BLaER1 (cell line): ENCODE measurements around the gene EFHC1.

ENCODE experiments used
- H3K27ac ChIP-seq: shearing (Covaris generic); formaldehyde crosslinking; 2 replicates; pipeline ENCODE4 v1.8.1; 2022
- H3K27me3 ChIP-seq: shearing (Covaris generic); formaldehyde crosslinking; 2 replicates; pipeline ENCODE4 v1.8.1; 2022
- H3K36me3 ChIP-seq: shearing (Covaris generic); formaldehyde crosslinking; 2 replicates; pipeline ENCODE4 v1.8.1; 2022
- H3K4me1 ChIP-seq: shearing (Covaris generic); formaldehyde crosslinking; 2 replicates; pipeline ENCODE4 v1.8.1; 2022
- H3K4me2 ChIP-seq: shearing (Covaris generic); formaldehyde crosslinking; 2 replicates; pipeline ENCODE4 v1.8.1; 2022
- H3K4me3 ChIP-seq: shearing (Covaris generic); formaldehyde crosslinking; 2 replicates; pipeline ENCODE4 v1.8.1; 2022
- H3K9ac ChIP-seq: shearing (Covaris generic); formaldehyde crosslinking; 2 replicates; pipeline ENCODE4 v1.8.1; 2022
- H3K9me3 ChIP-seq: shearing (Covaris generic); formaldehyde crosslinking; 2 replicates; pipeline ENCODE4 v1.8.1; 2022
- H4K20me1 ChIP-seq: shearing (Covaris generic); formaldehyde crosslinking; 2 replicates; pipeline ENCODE4 v1.8.1; 2022
- Cebpa-rat ChIP-seq: shearing (Covaris generic); IDR thresholded peaks from 2 replicates; pipeline ENCODE4 v1.8.1; 2022

The EFHC1 gene

DNA sequence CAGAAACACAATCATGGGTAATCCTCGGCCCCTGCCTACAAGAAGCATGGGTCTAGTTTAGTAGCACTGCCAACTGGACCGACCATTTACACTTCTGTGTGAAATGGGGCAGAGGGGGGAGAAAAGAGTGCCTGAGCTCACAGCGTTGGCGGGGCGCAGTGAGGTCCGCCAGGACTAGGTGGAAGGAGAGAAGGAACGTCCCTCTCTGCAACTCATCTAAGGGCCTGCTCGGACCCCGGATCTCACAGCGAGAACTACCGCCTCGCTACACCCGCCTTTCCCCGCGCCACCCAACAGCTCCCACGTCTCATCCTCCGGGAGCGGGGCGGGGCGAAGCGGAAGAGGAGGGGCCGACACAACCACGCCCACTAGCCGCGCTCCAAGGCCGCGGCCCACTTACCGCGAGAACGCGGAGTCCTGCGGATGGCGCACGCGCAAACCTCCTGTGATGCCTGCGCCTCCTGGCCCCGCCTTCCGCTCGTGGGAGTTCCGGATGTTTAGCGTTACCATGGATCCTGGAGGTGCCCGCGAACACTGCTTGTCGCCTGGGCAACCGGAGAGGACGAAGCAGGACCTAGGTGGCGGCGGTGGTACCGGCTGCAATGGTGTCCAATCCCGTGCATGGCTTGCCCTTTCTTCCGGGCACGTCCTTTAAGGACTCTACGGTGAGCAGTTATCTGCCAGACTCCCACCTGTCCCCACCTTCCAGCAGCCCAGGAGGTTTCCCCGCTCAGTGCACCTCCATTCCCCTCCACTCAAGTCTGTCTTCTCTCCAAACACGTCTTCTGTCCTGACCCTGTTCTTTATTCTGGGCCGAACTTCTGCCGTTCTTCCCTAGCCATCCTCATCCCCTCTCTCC, at the start of gene EFHC1:
EFHC1 (plus strand) TSS at position 534 of the 859 bp plus-strand sequence; CDS start at position 603, 69 bp downstream.
- no peaks in the 10 kb centered on the region for H3K9me3 ChIP-seq
- no peaks in the 10 kb centered on the region for H4K20me1 ChIP-seq
- no peaks in the 10 kb centered on the region for H3K27me3 ChIP-seq
- peak within 1 kb of the TSS; percentile 96 for H3K4me2 ChIP-seq
- H3K4me3 ChIP-seq = peak within 1 kb of the TSS; percentile 84
- H3K27ac ChIP-seq = peak within 1 kb of the TSS; percentile 77
- peak within 1 kb of the TSS; percentile 84 for H3K9ac ChIP-seq
- 0 out of 2 replicates have a peak, but pooled peaks cover 5% of the 10 kb centered on the region for H3K36me3 ChIP-seq
- peaks cover 66% of the 10 kb centered on the region for H3K4me1 ChIP-seq
- no peak for TF ChIP-seq Cebpa-rat

DNA sequence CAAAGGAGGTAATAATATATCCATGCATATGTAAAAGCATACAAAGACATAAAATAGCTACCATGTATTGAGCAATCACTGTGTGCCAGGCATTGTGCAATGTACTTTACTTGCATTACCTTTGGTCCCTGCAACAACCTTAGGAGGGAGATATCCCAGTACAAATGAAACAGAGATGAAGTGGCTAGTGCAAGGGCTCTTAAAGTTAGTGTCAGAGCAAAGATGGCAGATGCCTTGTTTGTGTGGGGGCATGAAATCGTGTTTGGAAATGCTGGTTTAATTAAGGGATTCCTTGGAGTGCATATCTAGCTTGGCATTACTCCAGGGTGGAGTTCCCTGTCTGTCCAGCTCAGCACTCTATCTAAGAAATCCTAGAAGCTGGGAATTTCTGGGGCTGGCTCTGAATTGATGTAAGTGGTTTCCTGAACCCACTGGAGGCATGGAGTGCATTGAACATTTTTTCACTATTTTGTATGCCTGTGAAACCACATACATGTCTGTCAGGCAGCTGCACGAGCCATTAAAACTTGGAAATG, 48.4 kb upstream of the EFHC1 start:
- H3K4me3 ChIP-seq = no peak overlapping the region
- H3K4me2 ChIP-seq = no peak overlapping the region
- H3K9ac ChIP-seq = no peak overlapping the region
- peaks cover 29% of the 10 kb centered on the region for H3K36me3 ChIP-seq
- H4K20me1 ChIP-seq = 0 out of 2 replicates have a peak, but pooled peaks cover 3% of the 10 kb centered on the region
- H3K27me3 ChIP-seq = no peaks in the 10 kb centered on the region
- peak; percentile 14; the same call in 1 of the 2 replicates for TF ChIP-seq Cebpa-rat
- peaks cover 2% of the 10 kb centered on the region; the same call in 1 of the 2 replicates for H3K4me1 ChIP-seq
- H3K9me3 ChIP-seq = no peaks in the 10 kb centered on the region
- H3K27ac ChIP-seq = no peak overlapping the region

DNA sequence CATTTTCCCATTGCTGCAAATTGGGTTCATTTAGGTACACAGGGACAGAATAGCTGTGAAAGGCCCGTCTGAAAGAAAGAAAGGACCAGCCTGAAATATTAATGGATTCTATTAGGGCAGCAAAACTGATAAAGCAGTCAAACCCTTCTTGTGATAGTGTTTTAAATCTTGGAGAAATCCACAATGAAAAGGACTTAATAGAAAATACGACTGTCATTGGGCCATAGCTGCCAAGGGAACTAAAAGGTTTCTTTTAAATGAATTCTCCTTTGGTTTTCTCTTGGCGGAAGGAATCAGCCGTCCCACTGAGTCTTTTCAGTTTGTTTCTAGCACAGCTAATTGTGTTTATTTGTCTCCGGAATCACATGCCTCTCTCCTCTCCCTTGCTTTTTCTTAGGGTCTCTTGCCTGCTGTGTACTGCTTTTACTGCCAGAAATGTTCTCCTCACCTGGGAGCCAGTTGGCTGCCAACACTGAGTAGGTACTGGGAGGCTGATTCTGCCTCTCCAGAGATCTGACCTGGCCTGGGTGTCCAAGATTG, 46.9 kb upstream of the EFHC1 start:
- H3K4me1 ChIP-seq = peaks cover 16% of the 10 kb centered on the region; the same call in 1 of the 2 replicates
- no peak overlapping the region for H3K4me2 ChIP-seq
- no peak overlapping the region for H3K4me3 ChIP-seq
- H3K36me3 ChIP-seq = peaks cover 17% of the 10 kb centered on the region
- TF ChIP-seq Cebpa-rat = no peak
- 0 out of 2 replicates have a peak, but pooled peaks cover 4% of the 10 kb centered on the region for H4K20me1 ChIP-seq
- H3K27me3 ChIP-seq = no peaks in the 10 kb centered on the region
- H3K9ac ChIP-seq = no peak overlapping the region
- no peaks in the 10 kb centered on the region for H3K9me3 ChIP-seq
- no peak overlapping the region for H3K27ac ChIP-seq

GRCh38 chr6:52374247-52374646, 45.9 kb upstream of the EFHC1 start:
- no peak overlapping the region for H3K4me3 ChIP-seq
- no peak for TF ChIP-seq Cebpa-rat
- H3K4me1 ChIP-seq = peaks cover 16% of the 10 kb centered on the region; the same call in 1 of the 2 replicates
- no peak overlapping the region for H3K4me2 ChIP-seq
- H4K20me1 ChIP-seq = 0 out of 2 replicates have a peak, but pooled peaks cover 4% of the 10 kb centered on the region
- no peak overlapping the region for H3K27ac ChIP-seq
- H3K36me3 ChIP-seq = peaks cover 16% of the 10 kb centered on the region
- H3K27me3 ChIP-seq = no peaks in the 10 kb centered on the region
- H3K9me3 ChIP-seq = no peaks in the 10 kb centered on the region
- H3K9ac ChIP-seq = no peak overlapping the region

DNA sequence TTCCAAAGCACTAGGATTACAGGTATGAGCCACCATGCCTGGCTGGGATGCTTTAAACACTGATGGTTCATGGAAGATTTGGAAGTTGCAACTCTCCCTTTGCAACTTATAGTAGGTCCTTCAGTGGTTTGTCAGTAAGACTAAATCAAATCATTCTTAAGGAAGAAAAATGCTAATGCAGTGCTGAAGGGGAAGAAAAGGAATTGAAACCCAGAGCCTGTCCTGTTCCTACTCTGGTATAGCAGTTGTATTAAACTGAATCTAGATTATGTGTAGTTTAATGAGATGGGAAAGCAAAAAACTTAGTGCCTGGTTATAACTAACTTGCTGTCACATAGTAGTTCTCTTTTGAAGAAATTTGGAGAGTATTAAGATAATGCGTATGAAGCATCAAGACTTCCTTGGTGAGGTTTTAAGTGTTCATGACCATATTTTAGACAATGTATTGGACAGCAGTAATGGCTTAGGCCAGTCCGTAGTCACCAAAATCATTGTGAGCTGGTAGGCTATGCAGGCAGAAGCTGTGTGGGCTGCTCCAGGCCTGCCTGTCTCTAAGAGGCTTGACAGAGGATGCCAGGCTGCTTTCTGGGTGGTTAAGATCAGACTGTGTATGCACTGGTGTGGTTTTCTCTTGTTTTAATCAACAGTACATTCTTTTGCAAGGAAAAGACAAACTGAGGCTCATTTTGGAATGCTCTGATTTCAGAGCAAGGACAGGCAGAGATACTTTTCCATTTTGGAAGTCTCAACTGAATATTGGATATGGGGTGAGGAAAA, 44.2 kb upstream of the EFHC1 start:
- Histone ChIP-seq H3K9me3 (no peaks in the 10 kb centered on the region), H3K4me3 (no peak overlapping the region), H3K9ac (no peak overlapping the region), H3K27ac (no peak overlapping the region), H3K4me2 (no peak overlapping the region), H4K20me1 (0 out of 2 replicates have a peak, but pooled peaks cover 4% of the 10 kb centered on the region), H3K4me1 (peaks cover 16% of the 10 kb centered on the region; the same call in 1 of the 2 replicates), H3K36me3 (peaks cover 22% of the 10 kb centered on the region), H3K27me3 (no peaks in the 10 kb centered on the region)
- TF ChIP-seq Cebpa-rat = no peak

GRCh38 chr6:52376763-52377162, 43.4 kb upstream of the EFHC1 start:
- Histone ChIP-seq H3K4me3 (no peak overlapping the region), H3K27ac (no peak overlapping the region), H3K27me3 (no peaks in the 10 kb centered on the region), H3K36me3 (peaks cover 17% of the 10 kb centered on the region), H3K9ac (no peak overlapping the region), H3K4me1 (peaks cover 16% of the 10 kb centered on the region; the same call in 1 of the 2 replicates), H3K4me2 (no peak overlapping the region), H3K9me3 (no peaks in the 10 kb centered on the region), H4K20me1 (0 out of 2 replicates have a peak, but pooled peaks cover 4% of the 10 kb centered on the region)
- no peak for TF ChIP-seq Cebpa-rat

DNA sequence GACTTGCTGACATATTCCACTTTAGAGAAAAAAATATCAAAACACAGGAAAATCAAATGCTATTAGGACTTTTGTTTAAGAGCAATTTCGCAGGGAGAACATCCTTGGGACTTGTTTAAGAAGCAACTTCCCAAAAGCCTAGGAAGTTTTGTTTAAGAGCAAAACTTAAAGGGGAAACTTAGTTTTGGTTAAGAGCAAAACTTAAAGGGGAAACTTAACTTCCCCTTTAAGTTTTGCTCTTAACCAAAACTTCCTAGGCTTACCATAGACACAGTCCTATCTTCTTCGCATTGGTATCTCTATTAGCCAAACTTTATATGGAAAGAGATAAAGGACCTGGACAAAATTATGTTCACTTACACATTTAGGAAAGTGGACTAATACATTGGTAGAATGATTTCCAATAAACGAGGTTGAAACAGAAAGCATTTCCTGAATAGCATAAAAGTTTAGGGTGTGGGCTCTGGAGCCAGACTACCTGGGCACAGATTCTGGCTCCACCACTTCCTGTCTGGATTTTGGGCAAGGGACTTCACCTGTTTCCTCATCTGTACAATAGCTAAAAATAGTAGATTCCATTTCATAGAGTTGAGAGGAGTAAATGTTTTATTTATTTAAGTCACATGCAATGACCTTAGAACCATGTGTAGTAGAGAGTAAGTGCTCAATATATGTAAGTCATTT, 42.5 kb upstream of the EFHC1 start:
- Histone ChIP-seq H3K4me1 (peaks cover 16% of the 10 kb centered on the region; the same call in 1 of the 2 replicates), H3K4me3 (no peak overlapping the region), H4K20me1 (0 out of 2 replicates have a peak, but pooled peaks cover 4% of the 10 kb centered on the region), H3K9ac (no peak overlapping the region), H3K36me3 (peaks cover 17% of the 10 kb centered on the region), H3K27ac (no peak overlapping the region), H3K27me3 (no peaks in the 10 kb centered on the region), H3K4me2 (peak overlapping the region; percentile 17; the same call in 1 of the 2 replicates), H3K9me3 (no peaks in the 10 kb centered on the region)
- TF ChIP-seq Cebpa-rat = no peak

DNA sequence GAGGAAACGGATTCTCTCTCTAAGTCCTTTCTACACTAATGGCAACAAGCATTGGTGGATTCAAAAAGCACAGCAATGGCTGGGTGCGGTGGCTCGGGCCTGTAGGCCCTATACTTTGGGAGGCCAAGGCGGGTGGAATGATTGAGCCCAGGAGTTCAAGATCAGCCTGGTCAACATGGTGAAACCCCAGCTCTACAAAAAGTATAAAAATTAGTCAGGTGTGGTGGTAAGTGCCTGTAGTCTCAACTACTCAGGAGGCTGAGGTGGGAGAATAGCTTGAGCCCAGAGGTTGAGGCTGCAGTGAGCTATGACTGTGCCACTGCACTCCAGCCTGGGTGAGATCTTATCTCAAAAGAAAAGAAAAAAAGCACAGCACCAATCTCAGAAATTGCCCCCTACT, 38.9 kb upstream of the EFHC1 start:
- Histone ChIP-seq H4K20me1 (0 out of 2 replicates have a peak, but pooled peaks cover 4% of the 10 kb centered on the region), H3K4me3 (no peak overlapping the region), H3K27me3 (no peaks in the 10 kb centered on the region), H3K9ac (no peak overlapping the region), H3K4me1 (peaks cover 16% of the 10 kb centered on the region; the same call in 1 of the 2 replicates), H3K36me3 (peaks cover 6% of the 10 kb centered on the region; the same call in 1 of the 2 replicates), H3K4me2 (no peak overlapping the region), H3K27ac (no peak overlapping the region), H3K9me3 (peaks cover 4% of the 10 kb centered on the region; the same call in 1 of the 2 replicates)
- TF ChIP-seq Cebpa-rat = no peak
